ENCODE results near the gene IL17RB.

IL17RB gene

GRCh38 chr3:53846134-53846850 is at the start of gene IL17RB, which contains the start of gene CHDH:
TSS of gene IL17RB (plus strand) at chr3:53846568. CDS start at chr3:53846589, 21 bp downstream.
TSS of gene CHDH (minus strand) at chr3:53846419. CDS start at chr3:53824008, 22,411 bp downstream.
- peak; percentile 25 to 38 for DNase-seq

DNA sequence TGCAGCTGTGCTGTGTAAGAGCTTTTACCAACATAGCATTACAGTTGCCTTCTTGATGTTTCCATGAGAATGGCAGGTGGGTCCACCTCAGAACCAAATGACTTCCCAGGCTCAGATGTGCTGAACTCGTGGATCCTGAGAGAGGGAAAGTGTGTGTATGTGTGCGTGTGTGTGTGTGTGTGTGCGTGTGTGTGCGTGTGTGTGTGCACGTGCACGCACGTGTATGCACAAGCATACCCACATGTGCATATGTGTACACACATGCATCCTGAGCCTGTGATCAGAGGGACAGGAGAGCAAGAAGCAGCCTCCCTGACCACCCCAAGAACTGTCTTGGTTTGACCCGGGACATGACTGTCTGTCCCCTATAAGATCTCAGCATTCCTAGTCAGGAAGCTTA is 48.2 kb upstream of the IL17RB start:
- no peak for DNase-seq

- no peak for DNase-seq
These were observed 47.0 kb upstream of the IL17RB start for GRCh38 chr3:53799338-53799865.

DNA sequence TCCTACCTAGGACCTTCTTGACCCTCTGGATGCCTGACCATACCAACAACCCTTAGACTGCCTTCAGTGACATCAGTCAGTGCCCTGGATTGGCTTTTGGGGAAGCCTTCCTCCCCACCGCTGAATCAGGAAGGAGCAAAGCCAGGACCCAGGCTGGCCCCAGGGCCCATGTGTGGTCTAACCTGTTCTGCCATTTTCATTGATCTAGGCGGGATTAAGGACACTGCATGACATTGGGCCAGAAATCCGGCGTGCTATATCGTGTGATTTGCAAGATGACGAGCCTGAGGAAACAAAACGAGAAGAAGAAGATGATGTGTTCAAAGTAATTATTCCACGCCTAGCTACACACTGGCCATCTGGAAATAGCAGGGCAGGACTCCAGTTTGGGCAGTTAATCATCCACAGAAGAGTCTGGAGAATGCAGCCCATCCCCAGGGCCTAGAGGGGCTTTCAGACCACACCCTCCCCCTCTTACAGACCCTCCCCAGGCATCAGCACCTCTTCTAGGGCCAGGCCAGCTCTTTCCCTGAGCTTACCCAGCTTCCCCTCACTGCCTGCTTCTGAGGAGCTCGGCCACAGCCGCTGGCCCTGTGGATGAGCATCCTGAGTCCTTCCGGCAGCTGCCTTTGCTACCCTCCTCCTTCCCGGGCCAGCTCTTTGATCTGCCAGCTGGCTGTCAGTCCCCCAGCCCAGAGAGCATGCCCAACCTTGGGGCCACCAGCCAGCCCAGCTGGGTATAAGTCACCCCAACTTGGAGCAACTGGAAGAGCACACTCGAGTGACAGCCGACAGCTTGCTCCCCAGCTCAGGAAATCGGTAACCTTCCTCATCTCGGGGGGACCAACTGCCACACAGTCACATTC is 46.1 kb upstream of the IL17RB start:
- no peak for DNase-seq

DNA sequence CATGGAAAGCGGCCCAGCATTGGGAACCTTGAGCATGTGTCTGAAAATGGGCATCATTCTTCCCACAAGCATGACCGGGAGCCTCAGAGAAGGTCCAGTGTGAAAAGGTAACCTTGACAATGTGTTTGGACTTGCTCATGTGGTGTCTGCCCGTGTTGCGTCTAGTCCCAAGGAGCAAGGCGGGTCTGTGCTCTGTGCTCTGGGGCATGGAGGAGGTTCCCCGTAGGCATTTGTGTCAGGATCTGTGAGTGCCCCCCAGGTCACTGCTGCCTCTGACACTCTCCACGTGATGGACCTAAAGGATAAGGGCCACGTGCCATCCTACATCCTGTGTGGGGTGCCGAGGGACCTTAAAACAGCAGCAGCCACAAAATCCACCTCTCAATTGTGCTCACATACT is 45.0 kb upstream of the IL17RB start:
- no peak for DNase-seq

DNA sequence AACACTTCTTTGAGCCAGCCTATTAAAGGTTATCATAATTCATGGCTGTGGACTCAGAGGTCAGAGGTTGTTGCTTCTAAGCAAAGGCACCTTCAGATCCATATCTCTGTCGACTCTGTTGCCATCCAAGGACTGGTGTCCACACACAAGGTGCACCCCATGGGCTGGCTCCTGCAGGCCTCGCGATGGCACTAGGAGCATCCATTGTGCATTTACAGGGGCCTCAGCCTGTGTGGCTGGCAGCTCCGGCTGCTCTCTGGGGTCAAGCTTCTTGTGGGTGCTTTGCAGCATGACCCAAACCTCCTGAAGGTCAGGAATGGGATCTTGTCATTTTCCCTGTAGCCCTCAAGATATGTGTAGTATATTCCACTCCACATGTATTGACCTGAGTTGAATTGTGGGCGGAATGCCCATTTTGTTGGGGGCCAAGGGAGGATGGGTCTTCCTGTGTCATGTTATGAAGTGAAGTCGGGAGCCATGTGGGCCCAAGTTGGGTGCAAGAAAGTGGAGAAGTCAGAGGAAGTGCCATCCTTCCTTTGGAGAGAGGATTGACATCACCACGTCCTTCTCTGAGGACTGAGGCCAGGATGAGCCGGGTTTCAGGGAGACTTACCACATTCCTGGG is 44.0 kb upstream of the IL17RB start:
- DNase-seq, result no peak

DNA sequence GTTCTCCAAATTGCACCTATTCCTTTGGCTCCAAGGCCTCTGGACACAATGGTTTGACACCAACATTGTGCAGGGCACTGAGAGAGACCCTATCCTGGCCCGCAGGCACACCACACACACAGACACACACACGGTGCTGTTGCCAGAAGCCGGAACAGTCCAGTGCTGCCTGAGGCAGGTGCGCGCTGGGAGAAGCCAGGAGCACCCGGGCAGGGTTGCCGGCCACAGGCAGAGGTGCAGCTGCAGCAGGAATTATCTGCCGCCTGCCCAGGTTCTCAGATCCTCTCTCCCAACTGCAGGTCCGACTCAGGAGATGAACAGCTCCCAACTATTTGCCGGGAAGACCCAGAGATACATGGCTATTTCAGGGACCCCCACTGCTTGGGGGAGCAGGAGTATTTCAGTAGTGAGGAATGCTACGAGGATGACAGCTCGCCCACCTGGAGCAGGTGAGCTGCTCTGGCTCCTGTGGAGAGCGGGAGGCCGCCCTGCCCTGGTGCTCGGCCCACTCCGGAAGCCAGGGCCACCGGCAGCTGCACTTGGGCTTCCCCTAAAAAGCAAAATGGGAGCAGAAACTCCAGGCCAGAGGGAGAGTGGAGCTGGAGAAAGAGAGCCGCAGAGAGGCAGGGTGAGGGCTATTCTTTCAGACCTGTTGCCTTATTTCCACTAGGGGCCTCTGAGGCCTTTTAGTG is 43.1 kb upstream of the IL17RB start:
- DNase-seq, result no peak

DNA sequence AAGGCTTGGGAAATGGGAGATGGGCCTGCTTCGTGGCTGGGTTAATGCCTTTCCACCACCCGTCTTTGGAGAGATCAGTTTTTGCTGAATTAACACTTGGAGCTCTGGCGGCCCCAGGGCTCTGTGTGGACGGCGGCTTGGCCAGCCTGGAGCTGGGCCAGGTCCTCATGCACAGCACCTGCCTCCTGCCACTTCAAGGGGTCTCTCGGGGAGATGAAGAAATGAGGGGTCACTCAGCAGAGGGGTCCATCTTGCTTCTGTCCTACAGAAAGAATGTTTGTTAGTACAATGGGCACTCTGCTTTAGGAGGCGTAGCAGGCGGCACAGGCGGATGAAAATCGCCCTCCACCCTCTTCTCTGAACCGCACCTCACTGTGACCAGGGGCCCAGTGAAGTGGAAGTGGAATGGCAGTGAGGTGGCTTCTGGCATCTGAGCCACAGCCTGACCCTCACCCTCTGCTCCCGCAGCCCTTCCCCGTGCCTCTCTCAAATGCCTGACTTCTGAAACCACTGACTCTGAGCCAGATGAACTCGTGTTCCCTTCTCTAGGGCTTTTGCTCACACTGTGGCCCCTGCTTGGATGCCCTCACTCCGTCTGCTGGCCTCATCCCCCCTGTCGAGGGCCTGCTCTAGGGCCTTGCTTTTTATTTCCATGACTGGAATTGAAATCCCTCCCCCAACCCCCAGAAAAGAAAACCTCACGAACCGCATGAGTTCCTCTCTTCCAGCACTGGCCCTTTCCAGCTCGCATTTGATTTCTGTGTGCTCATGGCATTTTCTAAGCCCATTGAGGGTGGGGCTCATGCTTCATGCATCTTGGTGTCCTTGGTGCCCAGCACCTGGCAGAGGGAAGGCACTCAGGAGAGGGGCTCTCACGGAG is 42.3 kb upstream of the IL17RB start:
- DNase-seq, result no peak

DNA sequence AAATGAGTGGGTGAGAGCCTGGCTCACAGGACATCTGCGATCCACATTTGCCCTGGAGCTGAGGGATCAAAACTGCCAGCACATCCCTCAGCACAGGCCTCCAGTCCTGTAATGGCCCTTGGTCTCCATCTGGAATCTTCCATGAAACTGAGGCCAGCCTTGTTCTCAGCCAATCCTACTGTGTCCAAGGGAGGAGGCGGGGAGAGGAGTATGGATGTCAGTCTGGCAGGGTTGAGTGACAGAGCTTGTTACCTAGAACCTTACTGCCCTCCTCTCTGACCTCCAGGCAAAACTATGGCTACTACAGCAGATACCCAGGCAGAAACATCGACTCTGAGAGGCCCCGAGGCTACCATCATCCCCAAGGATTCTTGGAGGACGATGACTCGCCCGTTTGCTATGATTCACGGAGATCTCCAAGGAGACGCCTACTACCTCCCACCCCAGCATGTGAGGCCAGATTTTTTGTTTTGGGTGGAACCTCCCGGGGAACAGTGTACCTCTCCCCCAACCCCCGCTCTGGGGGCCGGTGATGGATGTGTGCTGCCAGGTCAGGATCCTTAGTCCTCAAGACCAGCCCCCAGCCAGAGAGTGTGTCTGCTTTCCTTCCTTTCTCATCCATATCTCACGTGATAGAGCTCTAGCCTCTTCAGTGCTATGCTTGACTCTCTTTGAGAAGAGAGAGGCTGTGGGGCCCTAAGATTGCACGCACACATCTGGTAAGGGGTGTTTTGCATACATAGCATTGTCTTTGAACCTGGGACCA is 41.5 kb upstream of the IL17RB start:
- DNase-seq, result no peak

DNA sequence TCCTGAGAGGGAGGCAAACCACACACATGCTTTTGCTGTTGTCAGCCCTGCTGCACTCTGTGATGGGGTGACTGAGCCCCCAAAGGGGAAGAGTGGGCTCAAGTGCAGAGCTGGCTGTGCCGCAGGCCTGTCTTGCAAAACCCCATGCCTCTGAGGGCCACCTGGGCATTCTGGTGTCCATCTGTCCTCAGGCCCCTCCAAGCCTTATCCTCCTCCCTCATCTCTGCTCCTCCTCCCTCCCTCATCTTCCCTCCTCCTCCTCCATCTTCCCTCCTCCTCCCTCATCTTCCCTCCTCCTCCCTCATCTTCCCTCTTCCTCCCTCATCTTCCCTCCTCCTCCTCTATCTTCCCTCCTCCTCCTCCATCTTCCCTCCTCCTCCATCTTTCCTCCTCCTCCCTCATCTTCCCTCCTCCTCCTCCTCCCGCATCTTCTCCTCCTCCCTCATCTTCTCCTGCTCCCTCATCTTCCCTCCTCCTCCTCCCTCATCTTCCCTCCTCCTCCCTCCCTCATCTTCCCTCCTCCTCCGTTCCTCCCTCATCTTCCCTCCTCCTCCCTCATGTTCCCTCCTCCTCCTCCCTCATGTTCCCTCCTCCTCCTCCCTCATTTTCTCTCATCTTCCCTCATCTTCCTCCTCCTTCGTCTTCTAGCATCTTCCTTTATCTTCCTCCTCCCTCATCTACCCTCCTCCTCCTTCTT is 40.8 kb upstream of the IL17RB start:
- DNase-seq, result no peak

DNA sequence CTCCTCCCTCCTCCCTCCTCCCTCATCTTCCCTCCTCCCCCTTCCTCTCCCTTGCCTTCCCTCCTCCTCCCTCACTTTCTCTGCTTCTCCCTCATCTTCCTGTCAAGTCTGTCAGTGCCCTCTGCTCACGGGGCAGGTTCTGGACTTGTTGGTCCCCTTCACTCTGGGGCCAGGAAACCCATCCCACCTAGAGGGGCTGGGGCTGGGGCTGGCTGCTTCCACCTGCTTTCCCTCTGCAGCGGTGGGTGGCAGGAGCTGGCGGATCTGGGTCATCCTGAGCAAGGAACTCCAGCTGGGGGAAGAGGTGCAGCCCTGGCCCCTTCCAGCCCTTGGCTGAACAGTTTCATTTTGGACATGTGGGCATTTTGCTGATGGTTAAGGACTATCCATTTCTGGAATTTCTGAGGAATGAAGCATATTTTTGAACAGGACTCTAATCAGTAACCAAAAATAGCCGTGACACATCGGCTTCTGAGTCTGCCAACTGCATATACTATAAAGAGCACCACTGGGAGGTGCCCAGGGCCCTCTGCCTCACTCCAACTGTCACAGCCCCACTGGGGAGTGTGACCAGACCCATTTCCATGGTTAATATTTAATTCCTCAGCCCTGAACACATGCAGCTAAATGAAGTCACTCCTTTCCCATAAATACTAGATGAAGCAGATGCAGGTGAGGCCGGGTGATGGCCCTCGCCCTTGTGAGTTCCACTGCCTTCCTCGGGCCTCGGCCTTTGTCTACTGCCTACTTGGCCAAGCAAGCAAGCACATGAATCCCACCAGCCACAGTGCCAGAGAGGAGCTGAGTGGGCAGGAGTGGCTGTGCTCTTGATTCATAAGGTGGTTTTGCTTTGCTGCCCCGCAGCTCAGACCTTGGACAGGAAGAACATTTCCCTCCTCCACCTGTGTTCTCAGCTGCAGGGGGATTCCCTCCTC is 39.9 kb upstream of the IL17RB start:
- DNase-seq, result no peak

GRCh38 chr3:53807117-53807810 is 39.1 kb upstream of the IL17RB start:
- DNase-seq, result no peak

DNA sequence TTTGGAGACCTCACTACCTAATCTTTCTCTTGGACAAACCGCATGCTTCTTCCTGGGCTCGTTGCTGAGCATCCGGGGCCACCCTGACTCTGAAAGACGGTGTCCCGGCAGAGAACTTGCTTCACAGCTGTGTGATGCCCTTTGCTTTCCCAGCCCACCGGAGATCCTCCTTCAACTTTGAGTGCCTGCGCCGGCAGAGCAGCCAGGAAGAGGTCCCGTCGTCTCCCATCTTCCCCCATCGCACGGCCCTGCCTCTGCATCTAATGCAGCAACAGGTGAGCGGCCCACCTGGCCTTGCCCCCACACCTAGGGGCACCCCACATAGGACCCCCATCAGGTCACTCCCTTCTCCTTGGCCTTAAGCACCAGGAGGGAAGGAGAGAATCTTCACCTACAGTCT is 37.9 kb upstream of the IL17RB start:
- no peak for DNase-seq

DNA sequence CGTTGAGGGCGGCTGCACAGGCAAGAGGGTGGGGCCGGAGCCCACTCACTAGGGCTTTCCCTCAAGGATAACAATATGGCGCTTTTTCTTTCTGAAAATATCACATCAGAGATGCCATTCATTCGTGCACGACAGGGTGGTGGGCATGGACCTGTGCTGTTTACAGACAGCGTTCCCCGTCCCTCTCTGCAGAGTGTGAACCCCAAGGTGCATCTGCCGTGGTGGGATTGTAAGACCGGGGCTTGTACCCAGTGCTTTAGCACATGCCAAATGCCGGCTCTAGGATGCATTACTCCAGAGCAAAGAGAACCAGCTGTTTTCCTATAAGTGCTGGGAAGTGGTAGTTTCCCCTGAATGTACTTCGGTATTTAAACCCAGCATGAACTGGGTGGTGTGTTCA is 37.1 kb upstream of the IL17RB start:
- DNase-seq, result no peak

GRCh38 chr3:53809764-53810400 is 36.5 kb upstream of the IL17RB start:
- DNase-seq, result no peak

GRCh38 chr3:53811143-53811927 is 35.0 kb upstream of the IL17RB start:
- no peak for DNase-seq

GRCh38 chr3:53812434-53812833 is 33.9 kb upstream of the IL17RB start:
- no peak for DNase-seq

Measured in NCI-H2081 (cell line).